GM12892 (cell line): ENCODE measurements around the gene ACAD9.

Experiments
- POLR2A ChIP-seq: IDR thresholded peaks from 2 replicates; pipeline ENCODE4 v1.6.1; 2011; ENCODE audit warnings: low read depth, low read length, control low read depth
- POLR2AphosphoS5 ChIP-seq: IDR thresholded peaks from 2 replicates; pipeline ENCODE4 v1.6.1; 2011; ENCODE audit warnings: low read depth, low read length, control low read depth
- TAF1 ChIP-seq: IDR thresholded peaks from 2 replicates; pipeline ENCODE4 v1.6.1; 2011; ENCODE audit warnings: low read depth, mild to moderate bottlenecking, control low read depth, low read length, borderline replicate concordance

DNA sequence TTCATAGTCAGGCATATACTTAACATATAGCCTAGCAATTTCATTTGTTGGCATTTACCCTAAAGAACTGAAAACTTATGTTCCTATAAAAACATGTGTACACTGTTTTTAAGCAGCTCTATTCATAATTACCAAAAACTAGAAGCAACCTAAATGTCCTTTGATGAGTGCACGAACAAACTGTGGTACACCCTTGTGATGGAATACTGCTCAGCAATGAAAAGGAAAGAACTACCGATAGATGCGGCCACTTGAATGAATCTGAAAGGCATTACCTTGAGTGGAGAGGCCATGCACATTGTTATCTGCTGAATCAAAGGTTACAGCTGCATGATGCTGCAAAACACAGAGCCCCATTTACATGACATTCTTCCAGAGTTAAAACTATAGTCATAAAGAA is 69.7 kb downstream of the ACAD9 start:
- TF ChIP-seq TAF1 (no peak), POLR2A (no peak), POLR2AphosphoS5 (no peak)
